Measurements from ENCODE around the gene CNTN1. TPM values are rescaled to one million over a fixed set of nuclear protein-coding genes. Genes with fewer than 3 reads are reported as not detected.

Gene CNTN1
- total RNA-seq, 1 donor: 1.7 TPM

GRCh38 chr12:40937891-40938290 lies 245.7 kb downstream of the CNTN1 start:
- no peak for TF ChIP-seq CTCF (IDR thresholded peaks at IDR 0.05; ENCODE audit: insufficient read depth, low read depth, low read length)
- no peak overlapping the region for H3K4me3 ChIP-seq (ENCODE audit: low read depth, low read length)
- no peak for DNase-seq (ENCODE audit: low read depth)

- no peak overlapping the region for H3K4me3 ChIP-seq (ENCODE audit: low read depth, low read length)
- TF ChIP-seq CTCF (IDR thresholded peaks at IDR 0.05; ENCODE audit: insufficient read depth, low read depth, low read length): no peak
- DNase-seq (ENCODE audit: low read depth): peak; percentile 10
These were observed 250.1 kb downstream of the CNTN1 start for GRCh38 chr12:40942326-40942725.

GRCh38 chr12:40945772-40946171 lies 253.5 kb downstream of the CNTN1 start:
- DNase-seq (ENCODE audit: low read depth): no peak
- no peak for TF ChIP-seq CTCF (IDR thresholded peaks at IDR 0.05; ENCODE audit: insufficient read depth, low read depth, low read length)
- H3K4me3 ChIP-seq (ENCODE audit: low read depth, low read length): no peak overlapping the region

GRCh38 chr12:40946612-40947194 lies 254.5 kb downstream of the CNTN1 start:
- DNase-seq (ENCODE audit: low read depth): peak; percentile 48
- peak; percentile 58 for TF ChIP-seq CTCF (IDR thresholded peaks at IDR 0.05; ENCODE audit: insufficient read depth, low read depth, low read length)
- H3K4me3 ChIP-seq (ENCODE audit: low read depth, low read length): no peak overlapping the region

GRCh38 chr12:40947797-40948196 lies 255.6 kb downstream of the CNTN1 start:
- TF ChIP-seq CTCF (IDR thresholded peaks at IDR 0.05; ENCODE audit: insufficient read depth, low read depth, low read length): no peak
- DNase-seq (ENCODE audit: low read depth): no peak
- H3K4me3 ChIP-seq (ENCODE audit: low read depth, low read length): no peak overlapping the region

GRCh38 chr12:40953076-40953475 lies 260.8 kb downstream of the CNTN1 start:
- H3K4me3 ChIP-seq (ENCODE audit: low read depth, low read length): no peak overlapping the region
- TF ChIP-seq CTCF (IDR thresholded peaks at IDR 0.05; ENCODE audit: insufficient read depth, low read depth, low read length): no peak
- DNase-seq (ENCODE audit: low read depth): peak; percentile 32

GRCh38 chr12:40957417-40957816 lies 265.2 kb downstream of the CNTN1 start:
- H3K4me3 ChIP-seq (ENCODE audit: low read depth, low read length): no peak overlapping the region
- DNase-seq (ENCODE audit: low read depth): no peak
- no peak for TF ChIP-seq CTCF (IDR thresholded peaks at IDR 0.05; ENCODE audit: insufficient read depth, low read depth, low read length)

All from fibroblast of villous mesenchyme (primary cell).